CD4-positive, alpha-beta T cell (primary cell): ENCODE measurements around the gene KCNC4. TPM values are rescaled to one million over a fixed set of nuclear protein-coding genes. Genes with fewer than 3 reads are reported as not detected.

Experiments
- ATAC-seq: fragments of 200-7000 bp; cut with Tn5 transposase; one replicate; pipeline ENCODE4 v1.10.0; 2022; ENCODE audit warnings: mild to moderate bottlenecking; ENCODE audit not compliant: poor library complexity
- CTCF ChIA-PET: fragments of 350-600 bp; sonication (Branson Sonifier 250); formaldehyde crosslinking; loops from one replicate; lab custom pipeline; 2021; ENCODE audit warnings: antibody characterized with exemption, inconsistent platforms; lab: Charles Lee
- POLR2A ChIA-PET: fragments of 350-600 bp; sonication (Branson Sonifier 250); formaldehyde crosslinking; loops from one replicate; lab custom pipeline; 2021; ENCODE audit warnings: antibody characterized with exemption, inconsistent platforms; lab: Charles Lee
- DNase-seq, 14 experiments: peaks; one replicate each; pipeline ENCODE4 v3.0.0-alpha.2; 2013 to 2020; ENCODE audit warnings: mixed read lengths in 2 of 14
- H3K27ac ChIP-seq, 2 donors: one replicate each; pipeline versions ENCODE4 v1.5.1 to v1.7.0; 2013; ENCODE audit warnings: low read length in 2 of 2, low read depth in 1 of 2, mild to moderate bottlenecking in 1 of 2
- H3K27me3 ChIP-seq, 2 experiments: 1 replicate in 1 of 2; 2 replicates in 1 of 2; pipeline versions ENCODE4 v1.6.1 to v1.7.0; 2013; ENCODE audit warnings: low read length in 2 of 2, control low read depth in 1 of 2, mild to moderate bottlenecking in 1 of 2, moderate library complexity in 1 of 2; ENCODE audit not compliant: insufficient read depth in 2 of 2, control insufficient read depth in 1 of 2
- H3K36me3 ChIP-seq: one replicate; pipeline ENCODE4 v1.6.1; 2013; ENCODE audit warnings: low read length, control low read depth; ENCODE audit not compliant: insufficient read depth
- H3K4me1 ChIP-seq: one replicate; pipeline ENCODE4 v1.6.1; 2013; ENCODE audit warnings: low read length, control low read depth; ENCODE audit not compliant: insufficient read depth
- H3K4me3 ChIP-seq: one replicate; pipeline ENCODE4 v1.5.1; 2013; ENCODE audit warnings: mild to moderate bottlenecking, low read length, moderate library complexity
- H3K9me3 ChIP-seq, 2 experiments: 1 replicate in 1 of 2; 2 replicates in 1 of 2; pipeline versions ENCODE4 v1.6.1 to v1.7.0; 2013; ENCODE audit warnings: low read length in 2 of 2, mild to moderate bottlenecking in 2 of 2, control low read depth in 1 of 2, moderate library complexity in 1 of 2; ENCODE audit not compliant: control insufficient read depth in 1 of 2, insufficient read depth in 1 of 2
- H3K27ac Mint-ChIP-seq: one replicate; pipeline ENCODE4 v1.8.0; 2020; ENCODE audit warnings: mixed read lengths
- H3K27me3 Mint-ChIP-seq: one replicate; pipeline ENCODE4 v1.8.0; 2021; ENCODE audit warnings: mixed read lengths
- H3K36me3 Mint-ChIP-seq: one replicate; pipeline ENCODE4 v1.8.0; 2021; ENCODE audit warnings: low read depth, mixed read lengths
- H3K4me1 Mint-ChIP-seq: one replicate; pipeline ENCODE4 v1.8.0; 2021; ENCODE audit warnings: low read depth, mixed read lengths
- H3K4me3 Mint-ChIP-seq: one replicate; pipeline ENCODE4 v1.8.0; 2020; ENCODE audit warnings: mild to moderate bottlenecking, mixed read lengths
- H3K9me3 Mint-ChIP-seq: one replicate; pipeline ENCODE4 v1.8.0; 2020; ENCODE audit warnings: mixed read lengths
- intact Hi-C, 2 experiments: fragments of 100-400 bp; cut with DNase I in 1 of 2; cut with micrococcal nuclease in 1 of 2; formaldehyde crosslinking; loops; one replicate each; pipeline versions ENCODE4 v1.15.1 to v1.9.0; 2023 to 2025; cut with DNase I, micrococcal nuclease
- total RNA-seq, 174 experiments: library from RNA in 2 of 174; stranded (reverse) in 2 of 174; gene quantifications; one replicate each; pipeline ENCODE4 v1.2.3 and lab custom pipeline; 2021 to 2026
- TF ChIP-seq, protein P1 (sequence below): fragments of 200-600 bp; IDR thresholded peaks from one replicate; pipeline ENCODE4 v1.8.0; 2022; ENCODE audit warnings: antibody characterized with exemption, mild to moderate bottlenecking

The KCNC4 gene
- total RNA-seq, 2 experiments from 2014 or later = 16.5 to 17.7 TPM

- H3K27me3 Mint-ChIP-seq = no peaks in the 10 kb centered on the region
- CTCF ChIA-PET = no interaction called here
- H3K4me1 Mint-ChIP-seq = peaks cover 19% of the 10 kb centered on the region
These were observed 8.0 kb downstream of the KCNC4 start for GRCh38 chr1:110218137-110218536.

GRCh38 chr1:110218739-110219138, 8.6 kb downstream of the KCNC4 start:
- H3K4me1 Mint-ChIP-seq = peaks cover 13% of the 10 kb centered on the region
- ChIA-PET POLR2A (interaction anchor here (0.9 kb wide), 1 partner anchor 120 kb away, joined by 3 read pairs; the partner anchor contains the start of gene RBM15), CTCF (no interaction called here)
- H3K4me3 Mint-ChIP-seq = no peak overlapping the region
- intact Hi-C loops = no loop called here
- ATAC-seq (no peak), DNase-seq (no peak)
- Histone ChIP-seq H3K27me3 (no peaks in the 10 kb centered on the region), H3K4me3 (no peak overlapping the region), H3K27ac (no peak overlapping the region), H3K4me1 (peaks cover 14% of the 10 kb centered on the region), H3K9me3 (no peaks in the 10 kb centered on the region), H3K36me3 (peaks cover 4% of the 10 kb centered on the region)
- H3K27ac Mint-ChIP-seq = no peak overlapping the region
- no peaks in the 10 kb centered on the region for H3K9me3 Mint-ChIP-seq
- no peaks in the 10 kb centered on the region for H3K27me3 Mint-ChIP-seq
- H3K36me3 Mint-ChIP-seq = peaks cover 8% of the 10 kb centered on the region
- TF ChIP-seq, protein P1, sequence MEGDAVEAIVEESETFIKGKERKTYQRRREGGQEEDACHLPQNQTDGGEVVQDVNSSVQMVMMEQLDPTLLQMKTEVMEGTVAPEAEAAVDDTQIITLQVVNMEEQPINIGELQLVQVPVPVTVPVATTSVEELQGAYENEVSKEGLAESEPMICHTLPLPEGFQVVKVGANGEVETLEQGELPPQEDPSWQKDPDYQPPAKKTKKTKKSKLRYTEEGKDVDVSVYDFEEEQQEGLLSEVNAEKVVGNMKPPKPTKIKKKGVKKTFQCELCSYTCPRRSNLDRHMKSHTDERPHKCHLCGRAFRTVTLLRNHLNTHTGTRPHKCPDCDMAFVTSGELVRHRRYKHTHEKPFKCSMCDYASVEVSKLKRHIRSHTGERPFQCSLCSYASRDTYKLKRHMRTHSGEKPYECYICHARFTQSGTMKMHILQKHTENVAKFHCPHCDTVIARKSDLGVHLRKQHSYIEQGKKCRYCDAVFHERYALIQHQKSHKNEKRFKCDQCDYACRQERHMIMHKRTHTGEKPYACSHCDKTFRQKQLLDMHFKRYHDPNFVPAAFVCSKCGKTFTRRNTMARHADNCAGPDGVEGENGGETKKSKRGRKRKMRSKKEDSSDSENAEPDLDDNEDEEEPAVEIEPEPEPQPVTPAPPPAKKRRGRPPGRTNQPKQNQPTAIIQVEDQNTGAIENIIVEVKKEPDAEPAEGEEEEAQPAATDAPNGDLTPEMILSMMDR = no peak

More at GRCh38 chr1:110218137-110218536, 8.0 kb downstream of the KCNC4 start:
- Mint-ChIP-seq H3K36me3 (peaks cover 2% of the 10 kb centered on the region), H3K9me3 (no peaks in the 10 kb centered on the region), H3K27ac (no peak overlapping the region), H3K4me3 (no peak overlapping the region)
- intact Hi-C loops = no loop called here
- POLR2A ChIA-PET = no interaction called here
- Histone ChIP-seq H3K27me3 (no peaks in the 10 kb centered on the region), H3K36me3 (peaks cover 3% of the 10 kb centered on the region), H3K9me3 (no peaks in the 10 kb centered on the region), H3K4me1 (peaks cover 16% of the 10 kb centered on the region), H3K4me3 (no peak overlapping the region), H3K27ac (no peak overlapping the region)
- DNase-seq (no peak), ATAC-seq (no peak)
- TF ChIP-seq, protein P1 = no peak

- TF ChIP-seq, protein P1 = no peak
- no peak for ATAC-seq
- no peak overlapping the region for H3K27ac ChIP-seq
- H3K36me3 ChIP-seq = peaks cover 10% of the 10 kb centered on the region
- intact Hi-C loops = no loop called here
- Mint-ChIP-seq H3K4me3 (no peak overlapping the region), H3K36me3 (peaks cover 8% of the 10 kb centered on the region), H3K9me3 (no peaks in the 10 kb centered on the region), H3K4me1 (no peaks in the 10 kb centered on the region), H3K27ac (no peak overlapping the region), H3K27me3 (no peaks in the 10 kb centered on the region)
- POLR2A ChIA-PET = no interaction called here
- DNase-seq = no peak
- H3K9me3 ChIP-seq = no peaks in the 10 kb centered on the region
- no peak overlapping the region for H3K4me3 ChIP-seq
- peaks cover 7% of the 10 kb centered on the region for H3K4me1 ChIP-seq
- CTCF ChIA-PET = no interaction called here
- H3K27me3 ChIP-seq = no peaks in the 10 kb centered on the region
These were observed 10.2 kb downstream of the KCNC4 start for GRCh38 chr1:110220324-110220723.
